ENCODE data around the gene SESN3.

DNA sequence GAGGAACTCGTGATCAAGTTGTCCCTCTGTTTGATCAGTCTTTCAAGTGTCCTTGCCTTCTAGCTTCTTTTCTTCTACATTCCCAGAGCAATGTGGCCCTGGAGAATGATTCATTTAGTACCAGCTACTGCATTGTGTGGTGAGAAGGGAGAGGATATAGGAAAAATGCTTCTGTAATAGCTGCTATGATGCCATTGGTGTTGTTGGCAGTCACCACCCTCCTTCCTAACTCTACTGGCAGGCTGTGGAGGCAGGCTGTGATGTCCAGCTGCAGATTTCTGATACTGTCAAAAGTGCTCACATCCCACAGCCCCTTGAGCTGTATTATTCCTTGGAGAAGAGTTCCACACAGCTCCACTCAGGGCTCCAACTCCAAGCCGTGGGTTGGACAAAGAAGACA, 88.6 kb downstream of the SESN3 start:
- TF ChIP-seq, protein P1, sequence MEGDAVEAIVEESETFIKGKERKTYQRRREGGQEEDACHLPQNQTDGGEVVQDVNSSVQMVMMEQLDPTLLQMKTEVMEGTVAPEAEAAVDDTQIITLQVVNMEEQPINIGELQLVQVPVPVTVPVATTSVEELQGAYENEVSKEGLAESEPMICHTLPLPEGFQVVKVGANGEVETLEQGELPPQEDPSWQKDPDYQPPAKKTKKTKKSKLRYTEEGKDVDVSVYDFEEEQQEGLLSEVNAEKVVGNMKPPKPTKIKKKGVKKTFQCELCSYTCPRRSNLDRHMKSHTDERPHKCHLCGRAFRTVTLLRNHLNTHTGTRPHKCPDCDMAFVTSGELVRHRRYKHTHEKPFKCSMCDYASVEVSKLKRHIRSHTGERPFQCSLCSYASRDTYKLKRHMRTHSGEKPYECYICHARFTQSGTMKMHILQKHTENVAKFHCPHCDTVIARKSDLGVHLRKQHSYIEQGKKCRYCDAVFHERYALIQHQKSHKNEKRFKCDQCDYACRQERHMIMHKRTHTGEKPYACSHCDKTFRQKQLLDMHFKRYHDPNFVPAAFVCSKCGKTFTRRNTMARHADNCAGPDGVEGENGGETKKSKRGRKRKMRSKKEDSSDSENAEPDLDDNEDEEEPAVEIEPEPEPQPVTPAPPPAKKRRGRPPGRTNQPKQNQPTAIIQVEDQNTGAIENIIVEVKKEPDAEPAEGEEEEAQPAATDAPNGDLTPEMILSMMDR (IDR thresholded peaks at IDR 0.05) = no peak
- no peak for TF ChIP-seq POLR2A (IDR thresholded peaks at IDR 0.05)

Data from right lobe of liver (tissue), 4 donors.